Embryonic facial prominence (tissue), 1 donor: ENCODE data around the gene GAB2.
"Not testable (repeated sequence)": the region's sequence is repeated elsewhere in the genome, so short reads cannot be mapped to it uniquely, and the experiment has no call there.

ENCODE experiments used
- DNase-seq: peaks from one replicate; pipeline ENCODE4 v3.0.0-alpha.2; 2016; ENCODE audit errors: extremely low spot score

Gene GAB2

DNA sequence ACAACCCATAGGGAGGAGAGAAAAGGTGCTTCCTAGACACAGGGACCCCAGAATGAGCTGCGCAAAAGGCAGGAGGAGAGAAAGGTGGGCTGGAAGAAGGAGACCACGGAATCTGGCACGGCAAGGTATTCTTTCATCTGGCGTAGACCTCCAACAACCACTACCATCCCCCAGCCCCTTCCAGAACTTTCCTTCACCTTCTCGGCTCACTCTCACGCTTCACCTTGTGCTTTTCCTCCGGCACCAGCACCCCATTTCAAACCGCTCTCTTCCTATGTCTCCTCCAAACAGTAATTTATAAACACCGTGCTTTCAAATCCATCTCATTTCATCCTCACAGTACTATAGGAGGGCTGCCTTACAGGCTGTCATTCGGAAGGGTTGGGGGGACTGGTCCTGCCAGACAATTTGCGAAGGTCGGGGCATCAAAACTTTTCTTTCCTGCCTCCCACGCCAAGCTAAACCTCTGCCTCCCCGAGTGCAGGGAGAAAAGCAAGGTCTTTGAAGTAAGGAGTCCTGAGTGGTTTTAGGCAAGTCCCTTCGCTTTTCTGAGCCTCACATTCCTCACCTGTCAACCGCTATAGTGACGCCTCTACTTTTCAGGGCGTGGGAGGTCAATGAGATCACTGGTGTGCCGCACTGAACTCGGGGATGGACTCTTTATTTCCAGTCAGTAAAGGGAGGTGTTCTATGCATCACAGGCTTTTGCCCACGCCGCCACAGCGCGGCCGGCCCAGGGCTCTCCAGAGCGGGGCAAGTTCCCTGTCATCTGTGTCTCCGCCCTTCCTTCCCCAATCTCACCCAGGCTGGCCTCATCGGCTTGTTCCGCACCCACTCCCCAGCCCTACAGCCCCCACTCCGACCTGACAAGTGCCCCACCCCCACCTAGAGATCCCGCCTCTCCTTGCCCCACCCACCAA, 230.0 kb downstream of the GAB2 start:
- no peak for DNase-seq

DNA sequence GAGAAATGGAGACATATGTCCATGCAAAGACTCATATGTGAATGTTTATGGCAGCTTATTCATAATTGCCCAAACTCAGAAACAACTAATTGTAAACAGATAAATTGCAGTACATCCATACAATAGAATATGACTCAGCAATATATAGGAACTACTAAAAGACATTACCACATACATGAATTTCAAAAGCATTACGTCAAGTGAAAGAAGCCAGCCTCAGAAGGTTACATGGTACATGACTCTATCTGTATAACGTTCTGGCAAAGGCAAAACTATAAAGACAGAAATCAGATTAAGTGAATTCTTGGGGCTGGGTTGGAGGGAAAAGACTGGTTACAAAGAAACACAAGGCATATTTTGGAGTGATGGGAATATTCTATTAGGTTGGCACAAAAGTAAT, 236.4 kb downstream of the GAB2 start:
- DNase-seq: no peak

DNA sequence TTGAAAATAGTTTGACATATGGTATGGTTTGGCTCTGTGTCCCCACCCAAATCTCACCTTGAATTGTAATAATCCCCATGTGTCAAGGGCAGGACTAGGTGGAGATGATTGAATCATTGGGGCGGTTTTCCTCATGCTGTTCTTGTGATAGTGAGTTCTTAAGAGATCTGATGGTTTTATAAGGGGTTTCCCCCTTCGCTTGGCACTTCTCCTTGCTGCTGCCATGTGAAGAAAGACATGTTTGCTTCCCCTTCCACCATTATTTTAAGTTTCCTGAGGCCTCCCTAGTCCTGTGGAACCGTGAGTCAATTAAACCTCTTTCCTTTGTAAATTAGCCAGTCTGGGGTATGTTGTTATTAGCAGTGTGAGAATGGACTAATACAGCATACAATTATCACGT, 236.9 kb downstream of the GAB2 start:
- DNase-seq: no peak

DNA sequence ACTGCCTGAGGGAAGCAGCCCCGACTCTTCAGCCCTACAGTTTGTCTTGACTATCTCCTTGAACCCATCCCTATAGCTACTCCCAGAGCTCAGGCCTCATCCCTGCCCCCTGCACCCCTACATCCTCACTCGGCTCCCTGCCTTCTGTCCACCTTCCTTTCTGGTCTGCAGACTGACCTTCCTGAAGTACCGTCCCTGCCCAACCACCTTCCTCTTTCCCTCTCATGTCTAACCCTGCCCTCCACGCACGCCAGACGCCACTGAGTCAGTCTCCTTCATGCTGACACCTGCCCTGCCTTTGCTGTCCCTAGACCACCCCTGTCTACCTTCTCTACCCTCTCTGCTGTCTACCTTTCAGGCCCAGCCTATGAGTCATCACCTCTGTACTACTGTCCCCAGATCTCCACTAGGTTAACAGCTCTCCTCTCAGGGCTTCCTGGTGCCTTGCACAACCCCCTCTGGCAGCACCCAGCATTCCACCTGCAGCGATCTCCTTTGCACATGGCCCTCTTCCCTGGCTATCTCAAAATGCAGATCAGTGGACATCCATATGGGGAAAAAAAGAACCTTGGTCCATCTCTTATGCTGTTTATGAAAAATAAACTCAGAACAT, 238.1 kb downstream of the GAB2 start:
- no peak for DNase-seq

DNA sequence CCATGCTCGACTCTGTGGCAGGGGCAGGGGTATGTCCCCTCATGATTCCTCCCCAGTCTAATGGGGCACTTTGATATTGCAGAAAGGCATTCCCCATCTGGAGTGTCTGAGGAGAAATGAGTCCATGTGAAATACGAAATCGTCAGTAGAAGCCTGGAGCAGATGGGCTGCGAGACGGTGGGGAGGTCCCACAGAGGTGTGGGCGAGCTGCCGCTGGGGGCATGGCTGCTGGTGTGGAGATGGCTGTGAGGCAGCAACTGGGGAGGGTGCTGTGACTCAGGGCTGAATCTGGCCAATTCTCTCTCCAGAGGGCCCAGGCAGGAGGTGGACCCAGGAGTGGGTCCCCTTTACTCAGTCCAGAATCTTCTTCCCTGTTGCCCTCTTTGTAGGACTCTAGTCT, 240.4 kb downstream of the GAB2 start:
- no peak for DNase-seq

DNA sequence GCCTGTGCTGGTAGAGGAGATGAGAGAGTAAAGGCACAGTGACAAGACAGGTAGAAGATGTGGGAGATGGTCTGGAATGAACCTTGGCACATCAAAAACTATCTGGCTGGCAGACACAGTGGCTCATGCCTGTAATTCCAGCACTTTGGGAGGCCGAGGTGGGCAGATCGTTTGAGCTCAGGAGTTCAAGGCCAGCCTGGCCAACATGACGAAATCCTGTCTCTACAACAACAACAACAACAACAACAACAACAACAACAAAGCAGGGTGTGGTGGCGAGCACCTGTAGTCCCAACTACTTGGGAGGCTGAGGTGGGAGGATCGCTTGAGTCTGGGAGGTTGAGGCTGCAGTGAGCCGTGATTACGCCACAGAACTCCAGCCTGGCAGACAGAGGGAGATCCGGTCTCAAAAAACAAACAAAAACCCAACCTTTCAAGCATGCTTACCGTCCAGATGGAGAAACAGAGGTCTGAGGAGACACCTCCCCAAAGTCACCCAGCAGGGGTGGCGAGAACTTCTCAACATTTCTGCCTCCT, 240.9 kb downstream of the GAB2 start:
- no peak for DNase-seq

DNA sequence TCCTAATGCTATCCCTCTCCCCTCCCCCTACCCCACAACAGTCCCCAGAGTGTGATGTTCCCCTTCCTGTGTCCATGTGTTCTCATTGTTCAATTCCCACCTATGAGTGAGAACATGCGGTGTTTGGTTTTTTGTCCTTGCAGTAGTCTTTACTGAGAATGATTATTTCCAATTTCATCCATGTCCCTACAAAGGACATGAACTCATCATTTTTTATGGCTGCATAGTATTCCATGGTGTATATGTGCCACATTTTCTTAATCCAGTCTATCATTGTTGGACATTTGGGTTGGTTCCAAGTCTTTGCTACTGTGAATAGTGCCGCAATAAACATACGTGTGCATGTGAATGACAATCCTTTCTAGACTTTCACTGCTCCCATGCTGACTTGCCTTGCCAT, 241.8 kb downstream of the GAB2 start:
- not testable (repeated sequence) for DNase-seq

DNA sequence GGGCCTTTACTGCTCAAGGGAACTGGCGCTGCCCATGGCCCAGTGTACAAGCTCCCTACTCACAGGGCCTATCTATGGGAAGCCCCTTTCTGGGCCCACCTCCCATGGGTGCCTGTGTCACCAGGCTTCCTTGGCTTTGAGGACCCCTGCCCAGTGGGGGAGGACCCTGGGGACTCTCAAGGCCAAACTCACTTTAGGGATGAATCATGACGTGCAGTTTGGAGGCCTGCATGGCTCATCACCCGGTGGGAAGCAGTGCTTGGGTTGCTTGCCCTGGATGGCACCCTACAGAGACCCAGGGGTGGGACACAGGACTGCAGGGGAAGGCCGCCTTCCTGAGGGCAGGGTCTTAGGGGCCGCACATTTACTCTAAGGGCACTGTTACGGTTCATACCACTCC, 245.7 kb downstream of the GAB2 start:
- DNase-seq: no peak

DNA sequence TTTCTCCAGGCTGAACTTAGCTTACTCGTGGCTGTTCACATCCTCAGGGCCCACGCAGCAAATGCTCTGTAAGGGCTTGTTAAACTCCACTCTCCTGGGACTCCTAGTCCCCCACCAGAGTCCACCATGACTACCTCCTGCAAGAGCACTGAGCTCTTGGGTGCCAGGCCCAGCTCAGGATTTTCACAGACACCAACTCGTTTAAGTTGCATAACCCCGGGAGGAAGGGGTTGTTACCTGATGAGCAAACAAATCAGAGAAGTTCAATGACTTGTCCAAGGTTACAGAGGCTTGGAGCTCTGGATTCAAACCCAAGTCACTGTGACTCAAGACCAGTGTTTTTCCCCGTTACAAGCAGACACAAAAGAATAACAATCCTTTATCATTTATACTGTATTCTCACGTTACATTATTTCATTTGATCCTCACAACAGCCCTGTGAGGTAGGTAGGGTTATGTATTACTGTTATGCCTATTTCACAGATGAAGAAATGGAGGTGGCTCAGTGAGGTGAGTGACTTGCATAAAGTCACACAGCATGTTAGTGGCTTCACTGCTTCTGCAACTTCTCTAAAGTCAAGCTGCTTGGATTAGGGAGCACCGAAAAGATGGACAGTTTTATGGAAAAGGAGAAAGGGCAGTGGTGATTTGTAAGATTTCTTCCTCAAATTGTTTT, 246.6 kb downstream of the GAB2 start:
- no peak for DNase-seq

DNA sequence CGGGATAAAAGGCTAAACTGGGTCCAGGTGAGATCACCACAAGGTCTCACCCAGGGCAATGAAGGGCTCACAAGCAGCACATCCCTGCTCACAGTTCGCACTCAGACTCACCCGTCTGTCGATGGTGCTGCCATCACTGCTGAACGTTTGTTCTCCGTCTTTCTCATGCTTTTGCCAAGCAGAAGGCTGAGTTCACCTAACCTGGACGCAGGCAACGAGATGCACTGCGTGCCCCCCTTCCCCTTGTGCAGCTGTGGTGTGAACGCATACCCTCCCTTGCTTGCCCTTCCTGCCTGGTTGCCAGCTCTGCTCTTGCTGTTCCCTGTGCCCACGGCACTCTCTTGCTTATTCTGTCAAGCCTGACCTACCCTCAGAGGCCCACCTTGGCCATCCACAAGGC, 247.2 kb downstream of the GAB2 start:
- DNase-seq: no peak

DNA sequence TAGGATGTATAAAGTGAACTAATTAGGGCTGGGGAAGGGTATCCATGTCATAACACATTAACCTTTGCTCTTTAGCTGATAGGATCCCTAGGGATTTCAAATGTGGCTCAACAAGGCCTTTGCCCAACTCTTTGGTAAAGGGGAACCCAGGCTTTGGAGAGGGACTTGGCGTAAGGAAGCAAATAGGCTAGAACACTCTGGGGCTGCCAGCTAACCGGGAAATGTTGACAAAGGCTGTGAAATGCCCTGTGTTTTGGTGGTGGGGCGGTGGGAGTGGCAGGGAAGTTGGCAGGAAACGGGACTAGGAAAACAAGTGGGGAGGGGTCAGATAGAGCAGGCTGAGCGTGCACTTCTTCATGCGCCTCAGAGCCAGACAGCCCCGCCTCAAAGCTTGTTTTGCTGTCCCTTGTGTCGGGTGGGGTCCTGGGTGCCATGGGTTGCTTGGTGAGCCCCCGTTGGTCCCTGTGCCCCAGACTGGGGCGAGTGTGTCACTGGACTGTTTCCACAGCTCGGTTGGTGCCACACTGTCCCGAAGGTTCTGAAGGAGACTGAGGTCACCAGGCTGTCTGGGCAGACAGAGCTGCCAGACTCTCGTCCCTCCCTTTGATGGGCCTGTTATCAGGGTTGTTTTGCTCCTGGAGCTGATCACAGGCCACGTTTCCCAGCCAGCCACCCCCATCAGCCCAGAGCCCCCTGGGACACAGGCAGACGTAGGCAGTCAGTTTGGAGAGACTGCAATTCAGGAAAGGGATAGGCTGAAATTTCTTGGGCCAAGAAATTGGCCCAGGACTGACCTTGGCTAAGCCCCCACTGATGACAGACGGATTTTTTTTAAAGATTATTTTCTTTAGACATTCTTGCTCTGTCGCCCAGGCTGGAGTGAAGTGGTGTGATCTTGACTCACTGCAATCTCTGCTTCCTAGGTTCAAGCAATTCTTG, 248.8 kb downstream of the GAB2 start:
- DNase-seq: no peak

DNA sequence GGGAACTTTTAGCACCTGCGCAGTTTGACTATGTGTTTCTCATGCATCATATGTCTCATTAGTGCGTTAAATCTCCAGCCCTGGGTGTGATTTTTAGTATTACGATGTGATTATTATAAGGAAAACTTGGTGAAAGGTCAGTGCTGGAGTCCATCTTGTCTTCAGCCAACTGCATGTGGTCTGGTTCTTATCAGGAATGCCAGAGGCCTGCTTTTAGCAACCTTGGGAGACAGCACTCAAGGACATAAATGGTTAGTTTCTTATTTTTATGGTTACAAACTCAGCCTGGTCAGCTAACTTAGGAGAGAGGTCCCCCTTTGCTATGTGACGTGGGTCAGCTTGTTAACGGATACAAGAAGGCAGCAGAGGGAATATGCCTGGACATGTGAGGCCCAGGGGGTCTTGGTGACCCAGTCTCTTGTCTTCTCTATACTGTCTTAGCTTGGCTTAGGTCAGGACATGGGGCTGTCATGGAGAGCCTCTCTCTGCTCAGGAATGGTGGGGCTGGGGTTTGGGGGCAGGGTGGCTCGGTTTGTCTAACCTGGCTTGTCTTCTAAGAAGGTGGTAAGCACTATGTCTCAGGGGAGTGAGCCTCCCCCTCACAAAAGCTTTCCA, 250.7 kb downstream of the GAB2 start:
- no peak for DNase-seq
